NK-92 (cell line): ENCODE results near the gene C17orf58.
A peak's percentile ranks its signal among the peaks of the same experiment; 100 is the strongest.
"Not testable (repeated sequence)": the region's sequence is repeated elsewhere in the genome, so short reads cannot be mapped to it uniquely, and the experiment has no call there.

Experiments used
- DNase-seq: peaks from one replicate; lab custom pipeline; 2025; ENCODE audit not compliant: unreplicated experiment; lab: John Stamatoyannopoulos, UW

The C17orf58 gene

GRCh38 chr17:67996301-67997171, at the start of gene C17orf58:
TSS of gene C17orf58 (minus strand) at chr17:67996469. CDS start at chr17:67996198, 271 bp downstream.
- not testable (repeated sequence) for DNase-seq

DNA sequence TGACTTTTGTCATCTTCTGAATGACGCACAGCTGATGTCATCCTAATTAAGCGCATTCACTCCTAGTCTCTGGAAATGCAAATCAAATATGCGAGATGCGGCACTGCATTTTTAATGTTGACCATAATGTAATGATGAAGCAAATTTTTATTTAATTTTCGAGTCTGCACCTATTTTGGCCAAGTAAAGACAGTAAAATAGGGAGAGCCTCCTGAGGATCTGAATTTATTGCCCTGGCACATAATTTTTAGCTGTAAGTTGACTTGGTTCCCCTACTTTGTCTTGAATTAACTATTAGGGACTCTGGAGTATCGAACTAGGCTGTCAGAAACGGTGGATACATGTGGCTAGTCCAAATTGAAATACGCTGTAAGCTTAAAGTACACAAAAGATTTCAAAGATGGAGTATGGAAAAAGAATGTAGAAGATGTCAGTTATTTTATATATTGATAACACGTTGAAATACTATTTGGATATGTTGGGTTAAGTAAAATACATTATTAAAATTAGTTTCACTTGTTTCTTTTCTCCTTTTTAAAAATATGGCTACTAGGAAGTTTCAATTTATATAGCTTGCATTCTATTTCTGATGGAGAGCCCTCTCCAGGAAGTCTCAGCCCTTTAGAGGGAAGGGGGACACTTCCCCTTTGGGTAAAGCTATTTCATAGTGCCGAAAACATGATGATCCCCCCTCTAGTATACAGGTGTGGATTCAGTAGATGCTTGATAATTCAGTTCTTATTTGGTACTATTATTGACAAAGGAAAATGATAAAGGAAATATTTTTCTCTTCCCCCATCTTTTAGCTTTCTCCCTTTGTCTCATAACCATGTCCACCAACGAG, 40.3 kb upstream of the C17orf58 start:
- no peak for DNase-seq

DNA sequence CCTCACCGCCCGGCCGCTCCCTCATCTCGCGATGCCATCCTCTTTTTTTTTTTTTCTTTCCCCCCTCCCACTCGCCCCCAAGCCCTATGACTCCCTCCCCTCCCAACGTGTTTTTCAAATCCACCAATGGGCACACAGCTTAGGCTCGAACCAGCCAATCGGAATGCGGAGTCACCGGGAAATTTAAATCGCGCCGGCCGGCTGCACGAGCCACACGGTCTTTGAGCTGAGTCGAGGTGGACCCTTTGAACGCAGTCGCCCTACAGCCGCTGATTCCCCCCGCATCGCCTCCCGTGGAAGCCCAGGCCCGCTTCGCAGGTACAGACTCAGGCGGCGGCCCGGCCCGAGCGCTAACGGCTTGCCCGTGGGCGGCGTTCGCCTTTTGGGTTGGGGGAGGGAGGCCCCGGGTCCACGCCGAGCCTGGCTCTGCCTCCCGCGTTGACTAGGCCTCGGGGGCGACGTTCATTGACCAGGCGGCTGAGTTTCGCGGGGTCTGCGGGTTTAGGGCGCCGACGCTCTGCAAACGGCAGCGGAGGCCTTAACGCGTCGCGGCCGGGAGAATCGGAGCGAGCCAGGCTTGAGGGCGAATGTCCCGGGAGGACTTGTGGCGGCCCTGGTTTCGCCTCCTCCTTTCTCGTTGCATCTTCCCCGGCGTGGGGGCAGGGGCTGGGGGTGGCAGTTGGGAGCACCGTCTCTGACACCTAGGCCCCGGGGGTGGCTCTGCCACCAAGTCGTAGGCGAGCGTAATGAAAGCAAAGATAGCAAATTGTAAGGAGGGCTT, 39.4 kb upstream of the C17orf58 start, which contains the start of gene KPNA2:
TSS of gene KPNA2 (plus strand) at position 213 of the 781 bp plus-strand sequence. CDS start 1,398 bp downstream, outside the sequence.
- peak; percentile 58 for DNase-seq

GRCh38 chr17:68035131-68035522, 38.9 kb upstream of the C17orf58 start:
- DNase-seq = no peak

DNA sequence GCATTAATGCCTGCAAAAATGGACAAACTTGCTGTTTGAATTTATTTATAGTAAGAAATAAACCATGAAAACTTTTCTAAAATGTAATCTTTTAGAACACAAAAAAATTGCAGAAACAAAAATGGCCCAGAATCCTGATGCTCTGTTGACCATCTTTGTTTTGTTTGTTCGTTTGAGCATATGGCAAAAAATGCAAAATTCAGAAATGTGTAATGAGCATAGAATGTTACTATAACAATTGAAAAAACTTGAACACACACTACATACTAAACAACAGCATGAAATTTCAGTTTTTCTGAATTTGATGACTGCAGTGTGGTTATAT, 38.1 kb upstream of the C17orf58 start:
- DNase-seq = no peak

GRCh38 chr17:68033636-68034451, 37.6 kb upstream of the C17orf58 start:
- DNase-seq = no peak

GRCh38 chr17:68029512-68030215, 33.4 kb upstream of the C17orf58 start:
- no peak for DNase-seq

GRCh38 chr17:68022547-68022946, 26.3 kb upstream of the C17orf58 start:
- DNase-seq = not testable (repeated sequence)

GRCh38 chr17:68021963-68022362, 25.7 kb upstream of the C17orf58 start:
- DNase-seq = no peak

- not testable (repeated sequence) for DNase-seq
These were observed 24.5 kb upstream of the C17orf58 start for GRCh38 chr17:68020791-68021190.

DNA sequence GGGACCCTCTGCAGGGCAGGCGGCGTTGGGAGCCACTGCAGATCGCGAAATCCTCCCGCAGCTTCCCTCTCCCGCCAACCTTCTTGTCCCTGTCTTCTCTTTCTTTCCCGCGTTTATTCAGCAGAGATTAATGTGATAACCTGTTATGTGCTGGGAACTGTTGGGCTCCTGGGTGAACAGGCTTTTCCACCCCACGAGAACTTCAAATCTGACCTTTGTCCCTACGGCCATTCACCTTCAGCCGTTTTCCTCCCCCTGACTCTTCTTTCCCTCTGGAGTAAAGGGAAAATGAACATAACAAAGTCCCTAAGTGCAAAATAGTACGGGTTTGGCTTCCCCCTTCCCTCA, 24.1 kb upstream of the C17orf58 start:
- no peak for DNase-seq

DNA sequence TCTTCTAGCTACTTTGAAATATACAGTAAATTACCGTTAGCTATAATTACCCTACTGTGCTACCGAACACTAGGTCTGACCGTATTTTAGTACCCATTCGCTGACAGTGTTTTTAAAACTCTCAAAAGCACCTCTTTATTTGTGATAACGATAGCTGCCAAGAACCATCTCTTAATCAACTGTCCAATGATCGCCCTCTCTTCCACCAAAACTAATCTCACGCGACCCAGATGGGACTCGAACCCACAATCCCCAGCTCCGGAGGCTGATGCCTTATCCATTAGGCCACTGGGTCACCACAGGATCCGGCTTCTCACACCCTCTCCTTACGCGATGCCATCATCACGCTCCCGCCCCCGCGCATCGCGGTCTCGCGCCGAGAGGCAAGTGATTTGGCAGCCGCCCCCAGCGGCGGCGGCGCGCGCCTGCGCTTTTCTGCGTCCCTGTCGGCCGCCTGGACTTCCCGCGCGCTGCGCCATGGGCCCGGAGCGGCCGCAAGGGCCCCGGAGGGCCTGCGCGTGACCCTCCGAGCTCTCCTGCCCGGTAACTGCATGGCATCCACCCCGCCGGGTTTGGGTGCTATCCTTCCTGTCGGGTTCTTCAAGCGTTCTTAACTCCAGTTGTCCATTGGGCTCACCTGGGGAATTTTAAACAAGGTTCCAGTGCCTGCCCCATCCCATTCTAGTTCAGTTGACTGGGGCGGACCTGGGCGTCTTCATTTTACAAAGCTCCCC, 23.6 kb upstream of the C17orf58 start:
- DNase-seq = peak; percentile 42

GRCh38 chr17:68019336-68019674, 23.0 kb upstream of the C17orf58 start:
- no peak for DNase-seq

DNA sequence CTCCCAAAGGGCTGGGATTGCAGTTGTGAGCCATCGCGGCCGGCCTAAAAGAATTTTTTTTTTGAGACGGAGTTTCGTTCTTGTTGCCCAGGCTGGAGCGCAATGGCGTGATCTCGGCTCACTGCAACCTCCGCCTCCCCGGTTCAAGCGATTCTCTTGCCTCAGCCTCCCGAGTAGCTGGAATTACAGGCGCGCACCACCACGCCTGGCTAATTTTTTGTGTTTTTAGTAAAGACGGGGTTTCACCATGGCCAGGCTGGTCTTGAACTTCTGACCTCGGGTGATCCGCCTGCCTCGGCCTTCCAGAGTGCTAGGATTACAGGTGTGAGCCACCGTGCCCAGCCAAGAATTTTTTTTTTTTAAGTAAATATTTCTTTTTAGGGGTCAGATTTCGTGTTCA, 22.2 kb upstream of the C17orf58 start:
- DNase-seq = not testable (repeated sequence)

GRCh38 chr17:68016838-68017237, 20.6 kb upstream of the C17orf58 start:
- DNase-seq = no peak

DNA sequence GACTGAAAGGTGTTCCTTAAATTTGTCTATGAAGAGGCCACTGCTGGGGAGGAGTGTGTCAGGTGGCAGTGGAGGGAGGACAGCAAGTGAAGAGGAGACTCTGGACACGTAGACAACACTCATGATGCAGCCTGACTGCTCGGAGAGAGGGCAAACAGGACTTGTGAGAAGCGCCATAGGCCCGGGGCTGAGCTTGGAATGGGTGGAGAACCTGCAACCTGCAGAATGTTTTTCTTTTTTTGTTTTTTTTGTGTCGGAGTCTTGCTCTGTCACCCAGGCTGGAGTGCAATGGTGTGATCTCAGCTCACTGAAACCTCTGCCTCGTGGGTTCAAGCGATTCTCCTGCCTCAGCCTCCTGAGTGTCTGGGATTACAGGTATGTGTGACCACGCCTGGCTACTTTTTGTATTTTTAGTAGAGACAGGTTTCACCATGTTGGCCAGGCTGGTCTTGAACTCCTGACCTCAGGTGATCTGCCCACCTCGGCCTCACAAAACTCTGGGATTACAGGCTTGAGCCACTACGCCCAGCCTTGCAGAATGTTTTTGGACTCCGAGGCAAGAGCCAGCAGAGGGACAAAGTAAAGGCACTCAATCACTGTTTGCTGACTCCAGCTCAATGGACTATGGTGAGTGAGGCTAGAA, 18.9 kb upstream of the C17orf58 start:
- DNase-seq = no peak

DNA sequence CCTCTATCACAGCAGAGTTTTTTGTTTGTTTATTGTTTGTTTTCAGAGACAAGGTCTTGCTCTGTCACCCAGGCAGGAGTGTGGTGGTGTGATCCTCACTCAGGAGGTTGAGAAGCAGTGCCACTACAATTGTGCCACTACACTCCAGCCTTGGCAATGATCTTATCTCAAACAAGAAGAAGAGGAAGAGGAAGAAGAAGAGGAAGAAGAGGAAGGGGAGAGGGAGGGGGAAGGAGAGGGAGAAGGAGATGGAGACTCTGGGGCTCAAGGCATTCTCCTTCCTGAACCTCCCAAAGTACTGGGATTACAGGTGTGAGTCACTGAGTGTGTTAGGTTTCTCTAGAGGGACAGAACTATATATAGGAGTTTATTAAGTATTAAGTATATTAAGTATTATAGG, 17.1 kb upstream of the C17orf58 start:
- DNase-seq = no peak

GRCh38 chr17:68011199-68011665, 15.0 kb upstream of the C17orf58 start:
- no peak for DNase-seq

DNA sequence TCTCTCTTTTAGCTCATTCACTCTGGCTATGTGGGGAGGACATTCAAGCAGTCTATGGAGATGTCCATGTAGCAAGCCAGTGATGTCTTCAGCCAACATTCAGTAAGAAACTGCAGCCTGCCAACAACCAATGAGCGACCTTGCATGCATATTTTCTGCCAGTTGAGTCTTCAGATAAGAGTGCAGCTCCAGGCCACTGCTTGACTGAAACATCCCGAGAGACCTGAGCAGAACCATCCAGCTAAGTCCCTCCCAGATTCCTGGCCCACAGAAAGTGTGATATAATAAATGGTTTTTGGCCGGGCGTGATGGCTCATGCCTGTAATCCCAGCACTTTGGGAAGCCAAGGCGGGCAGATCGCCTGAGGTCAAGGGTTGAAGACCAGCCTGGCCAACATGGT, 10.5 kb upstream of the C17orf58 start:
- no peak for DNase-seq
